Measurements from ENCODE around the gene MECR. TPM values are rescaled to one million over a fixed set of nuclear protein-coding genes. Genes with fewer than 3 reads are reported as not detected.
A peak's percentile ranks its signal among the peaks of the same experiment; 100 is the strongest.

Gene MECR
- polyA plus RNA-seq, 1 experiment, result 35.6 TPM

DNA sequence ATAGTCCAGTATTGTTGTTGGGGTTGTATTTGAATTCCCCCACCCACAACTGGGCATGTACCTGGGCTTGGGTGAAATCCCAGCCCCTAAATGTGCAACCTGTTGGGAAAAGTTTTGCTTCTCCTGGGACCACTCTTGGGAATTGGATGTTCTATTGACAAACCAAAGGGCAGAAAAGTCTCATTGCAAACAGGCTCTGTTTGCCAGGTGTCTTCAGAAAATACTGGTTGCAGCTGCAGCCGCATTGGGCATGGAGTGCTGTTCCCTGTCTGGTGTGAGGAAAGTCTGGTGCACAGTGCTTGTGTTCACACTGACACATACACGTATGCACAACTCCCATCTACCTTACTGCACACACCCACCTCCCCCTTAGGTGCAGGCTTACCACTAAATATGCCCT, 17.7 kb upstream of the MECR start:
- no peak for DNase-seq (ENCODE audit: low read depth)
- Histone ChIP-seq H3K4me3 (ENCODE audit: low read depth, low read length) (no peak overlapping the region), H3K27me3 (ENCODE audit: control insufficient read depth, insufficient read depth, low read length) (no peaks in the 10 kb centered on the region), H3K36me3 (ENCODE audit: control insufficient read depth, insufficient read depth, low read length) (no peaks in the 10 kb centered on the region; the same call in 1 of the 2 replicates)
- ChIA-PET POLR2A (no interaction called here), CTCF (interaction anchor here (1.9 kb wide), 1 partner anchor 148 kb away, joined by 4 read pairs; no protein-coding TSS in a partner anchor)
- TF ChIP-seq, protein P1, sequence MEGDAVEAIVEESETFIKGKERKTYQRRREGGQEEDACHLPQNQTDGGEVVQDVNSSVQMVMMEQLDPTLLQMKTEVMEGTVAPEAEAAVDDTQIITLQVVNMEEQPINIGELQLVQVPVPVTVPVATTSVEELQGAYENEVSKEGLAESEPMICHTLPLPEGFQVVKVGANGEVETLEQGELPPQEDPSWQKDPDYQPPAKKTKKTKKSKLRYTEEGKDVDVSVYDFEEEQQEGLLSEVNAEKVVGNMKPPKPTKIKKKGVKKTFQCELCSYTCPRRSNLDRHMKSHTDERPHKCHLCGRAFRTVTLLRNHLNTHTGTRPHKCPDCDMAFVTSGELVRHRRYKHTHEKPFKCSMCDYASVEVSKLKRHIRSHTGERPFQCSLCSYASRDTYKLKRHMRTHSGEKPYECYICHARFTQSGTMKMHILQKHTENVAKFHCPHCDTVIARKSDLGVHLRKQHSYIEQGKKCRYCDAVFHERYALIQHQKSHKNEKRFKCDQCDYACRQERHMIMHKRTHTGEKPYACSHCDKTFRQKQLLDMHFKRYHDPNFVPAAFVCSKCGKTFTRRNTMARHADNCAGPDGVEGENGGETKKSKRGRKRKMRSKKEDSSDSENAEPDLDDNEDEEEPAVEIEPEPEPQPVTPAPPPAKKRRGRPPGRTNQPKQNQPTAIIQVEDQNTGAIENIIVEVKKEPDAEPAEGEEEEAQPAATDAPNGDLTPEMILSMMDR (IDR thresholded peaks at IDR 0.05; ENCODE audit: insufficient read depth, low read depth, low read length), result no peak

DNA sequence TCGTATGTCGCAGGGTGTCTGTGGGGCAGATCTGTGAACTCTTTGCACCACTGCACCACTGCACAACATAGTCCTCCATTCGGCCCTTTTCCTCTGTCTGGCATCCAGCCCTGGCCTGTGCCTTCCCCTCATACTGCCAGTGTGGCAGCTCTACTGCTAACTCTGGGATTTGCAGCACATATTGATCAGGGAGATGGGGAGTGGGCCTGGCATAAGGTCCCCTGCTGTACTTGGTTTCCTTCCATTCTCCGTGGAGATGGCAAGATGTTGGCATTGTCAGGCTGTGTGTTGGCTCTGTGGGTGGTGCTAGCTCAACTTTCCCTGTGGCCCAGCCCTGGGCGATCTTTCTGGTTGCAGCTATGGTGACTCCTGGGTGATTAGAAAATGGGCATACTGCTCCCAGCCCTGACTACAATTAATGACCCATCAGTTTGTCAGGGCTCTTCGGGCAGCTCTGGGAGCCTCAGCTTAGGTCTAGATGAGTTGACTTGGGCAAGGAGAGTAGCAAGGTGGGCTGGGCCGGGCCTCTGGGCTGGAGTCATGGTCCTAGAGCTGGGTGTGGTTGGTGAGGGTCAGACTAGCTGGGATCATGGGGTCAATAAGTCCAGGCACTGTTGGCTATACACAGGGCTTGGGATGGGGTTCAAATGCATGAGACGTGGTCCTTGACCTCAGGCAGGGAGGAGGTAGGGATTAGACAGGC, 17.0 kb upstream of the MECR start:
- no peaks in the 10 kb centered on the region; the same call in 1 of the 2 replicates for H3K36me3 ChIP-seq (ENCODE audit: control insufficient read depth, insufficient read depth, low read length)
- no peak for DNase-seq (ENCODE audit: low read depth)
- H3K4me3 ChIP-seq (ENCODE audit: low read depth, low read length), result no peak overlapping the region
- H3K27me3 ChIP-seq (ENCODE audit: control insufficient read depth, insufficient read depth, low read length), result no peaks in the 10 kb centered on the region
- CTCF ChIA-PET, result interaction anchor here (0.7 to 2.9 kb wide), 4 partner anchors 10 to 149 kb away, joined by 3 to 21 read pairs (median 4); no protein-coding TSS in a partner anchor
- POLR2A ChIA-PET, result no interaction called here
- TF ChIP-seq, protein P1 (IDR thresholded peaks at IDR 0.05; ENCODE audit: insufficient read depth, low read depth, low read length), result no peak

DNA sequence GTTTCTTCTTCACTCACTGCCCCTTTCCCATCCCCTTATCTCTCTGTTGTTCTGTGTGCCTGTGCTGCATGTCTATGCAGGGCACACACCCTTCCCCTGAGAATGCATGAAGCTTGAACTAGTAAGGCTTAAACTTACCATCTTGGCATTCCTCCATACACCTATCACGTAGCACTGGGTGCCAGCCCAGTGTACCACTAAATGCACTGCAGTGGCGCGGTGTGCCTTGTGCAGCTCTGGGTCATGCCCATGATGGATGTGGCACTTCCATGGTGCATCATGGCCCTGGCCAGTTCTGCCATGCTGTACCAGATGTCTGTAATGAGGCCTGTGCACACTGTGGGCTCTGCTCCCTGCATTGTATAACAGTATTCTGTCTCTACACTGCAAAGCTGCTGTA, 16.3 kb upstream of the MECR start:
- no peak for DNase-seq (ENCODE audit: low read depth)
- no peak overlapping the region for H3K4me3 ChIP-seq (ENCODE audit: low read depth, low read length)
- ChIA-PET CTCF (interaction anchor here (0.7 to 2.9 kb wide), 5 partner anchors 10 to 149 kb away, joined by 3 to 21 read pairs (median 4); no protein-coding TSS in a partner anchor), POLR2A (no interaction called here)
- H3K36me3 ChIP-seq (ENCODE audit: control insufficient read depth, insufficient read depth, low read length), result no peaks in the 10 kb centered on the region; the same call in 1 of the 2 replicates
- TF ChIP-seq, protein P1 (IDR thresholded peaks at IDR 0.05; ENCODE audit: insufficient read depth, low read depth, low read length), result no peak
- no peaks in the 10 kb centered on the region for H3K27me3 ChIP-seq (ENCODE audit: control insufficient read depth, insufficient read depth, low read length)

DNA sequence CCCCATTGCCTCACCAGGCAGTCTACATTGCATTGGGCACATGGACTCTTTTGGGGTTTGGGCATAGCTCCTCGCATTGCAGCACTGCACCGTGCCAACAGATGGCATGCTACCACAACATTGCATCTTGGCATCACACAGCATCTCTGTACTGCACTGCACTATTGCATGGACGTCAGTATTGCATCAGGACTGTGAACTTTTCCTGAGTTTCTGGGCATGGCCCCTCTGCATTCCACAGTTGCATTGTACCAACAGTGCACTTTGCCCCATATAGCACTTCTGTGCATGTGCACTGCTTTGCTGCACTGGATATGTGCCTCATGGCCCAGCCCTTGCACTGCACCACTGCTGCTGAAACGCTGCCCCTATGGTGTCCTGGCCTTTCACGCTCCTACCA, 15.1 kb upstream of the MECR start:
- no peak for DNase-seq (ENCODE audit: low read depth)
- TF ChIP-seq, protein P1 (IDR thresholded peaks at IDR 0.05; ENCODE audit: insufficient read depth, low read depth, low read length), result peak; percentile 43
- no peak overlapping the region for H3K4me3 ChIP-seq (ENCODE audit: low read depth, low read length)
- no peaks in the 10 kb centered on the region for H3K27me3 ChIP-seq (ENCODE audit: control insufficient read depth, insufficient read depth, low read length)
- H3K36me3 ChIP-seq (ENCODE audit: control insufficient read depth, insufficient read depth, low read length), result no peaks in the 10 kb centered on the region; the same call in 1 of the 2 replicates
- ChIA-PET POLR2A (no interaction called here), CTCF (interaction anchor here (0.6 to 2.9 kb wide), 7 partner anchors 12 to 1462 kb away, joined by 3 to 21 read pairs (median 3); no protein-coding TSS in a partner anchor)

DNA sequence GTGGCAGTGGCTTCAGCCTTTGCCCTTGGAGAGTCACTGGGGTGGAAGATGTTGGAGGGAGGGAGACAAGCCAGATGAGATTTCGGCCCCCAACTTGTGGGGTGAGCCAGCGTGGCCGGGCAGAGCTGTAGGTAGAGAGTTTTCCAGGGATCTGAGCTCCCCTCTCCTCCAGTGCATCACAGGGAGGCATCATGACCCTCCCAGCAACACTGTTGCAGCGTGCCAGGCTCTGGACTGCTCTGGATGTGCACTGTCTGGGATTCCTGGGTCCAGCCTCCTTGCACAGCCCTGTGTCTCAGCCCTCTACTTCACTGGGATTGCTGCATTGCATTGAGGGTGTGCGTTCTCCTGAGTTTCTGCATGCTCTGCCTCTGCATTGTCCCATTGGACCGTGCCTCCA, 14.5 kb upstream of the MECR start:
- CTCF ChIA-PET, result interaction anchor here (0.6 to 2.9 kb wide), 7 partner anchors 12 to 1463 kb away, joined by 3 to 21 read pairs (median 3); no protein-coding TSS in a partner anchor
- TF ChIP-seq, protein P1 (IDR thresholded peaks at IDR 0.05; ENCODE audit: insufficient read depth, low read depth, low read length), result no peak
- POLR2A ChIA-PET, result no interaction called here

More for the DNA sequence above, 14.5 kb upstream of the MECR start:
- Histone ChIP-seq H3K36me3 (ENCODE audit: control insufficient read depth, insufficient read depth, low read length) (no peaks in the 10 kb centered on the region; the same call in 1 of the 2 replicates), H3K4me3 (ENCODE audit: low read depth, low read length) (no peak overlapping the region), H3K27me3 (ENCODE audit: control insufficient read depth, insufficient read depth, low read length) (no peaks in the 10 kb centered on the region)
- DNase-seq (ENCODE audit: low read depth), result no peak
